Keratinocyte (primary cell): ENCODE results near the gene USP50.

Experiments
- CTCF ChIP-seq, 3 experiments: IDR thresholded peaks in 1 of 3; conservative IDR thresholded peaks in 1 of 3; optimal IDR thresholded peaks in 1 of 3; 2 replicates in 2 of 3; 3 replicates in 1 of 3; pipeline versions ENCODE3 to v1.5.1; 2011; ENCODE audit warnings: low read length in 3 of 3, mild to moderate bottlenecking in 3 of 3, moderate library complexity in 2 of 3, control low read depth in 1 of 3, inconsistent platforms in 1 of 3; ENCODE audit not compliant: insufficient read depth in 2 of 3; ENCODE audit errors: extremely low read depth in 1 of 3
- EZH2 ChIP-seq: IDR thresholded peaks from one replicate; pipeline ENCODE4 v1.6.1; 2012; ENCODE audit warnings: inconsistent platforms, mild to moderate bottlenecking, low read length, moderate library complexity

- TF ChIP-seq CTCF (optimal IDR thresholded peaks at IDR 0.05 in 1 of 3, IDR thresholded peaks at IDR 0.05 in 1 of 3, conservative IDR thresholded peaks at IDR 0.05 in 1 of 3; ENCODE audit: extremely low read depth in 1 of 3, insufficient read depth in 2 of 3, low read length in 3 of 3) (no peak), EZH2 (no peak)
Observed at GRCh38 chr15:50563756-50564155, 17.3 kb upstream of the USP50 start.
